Temporal lobe (tissue), 1 donor: ENCODE results near the gene IRAK1BP1. TPM values are rescaled to one million over a fixed set of nuclear protein-coding genes. Genes with fewer than 3 reads are reported as not detected.

Experiments
- total RNA-seq: library from RNA; depleted of rRNA; stranded (reverse); fragments of >200 nt; gene quantifications from one replicate; pipeline ENCODE4 v1.2.3, GENCODE V29; 2014

Gene IRAK1BP1
- total RNA-seq, 1 donor from 2014 or later, result 15.0 TPM

Other genes with a start within 250 kb of the IRAK1BP1 start
- 53.1 TPM for gene PHIP, start 210.7 kb downstream of the IRAK1BP1 start, total RNA-seq